Fibroblast of gingiva (primary cell): ENCODE results near the gene PSG5.
"Not testable (repeated sequence)": the region's sequence is repeated elsewhere in the genome, so short reads cannot be mapped to it uniquely, and the experiment has no call there.

ENCODE experiments used
- DNase-seq: peaks from one replicate; pipeline ENCODE4 v3.0.0-alpha.2; 2011; ENCODE audit warnings: low read depth

Gene PSG5

GRCh38 chr19:43181869-43182771 is 4.2 kb downstream of the PSG5 start:
- peak; percentile 78 for DNase-seq

- not testable (repeated sequence) for DNase-seq
These were observed 6.7 kb downstream of the PSG5 start for GRCh38 chr19:43179569-43180147.

- not testable (repeated sequence) for DNase-seq
These were observed 7.8 kb downstream of the PSG5 start for GRCh38 chr19:43178577-43178976.

- DNase-seq: not testable (repeated sequence)
These were observed 20.4 kb downstream of the PSG5 start for GRCh38 chr19:43165906-43166305.

DNA sequence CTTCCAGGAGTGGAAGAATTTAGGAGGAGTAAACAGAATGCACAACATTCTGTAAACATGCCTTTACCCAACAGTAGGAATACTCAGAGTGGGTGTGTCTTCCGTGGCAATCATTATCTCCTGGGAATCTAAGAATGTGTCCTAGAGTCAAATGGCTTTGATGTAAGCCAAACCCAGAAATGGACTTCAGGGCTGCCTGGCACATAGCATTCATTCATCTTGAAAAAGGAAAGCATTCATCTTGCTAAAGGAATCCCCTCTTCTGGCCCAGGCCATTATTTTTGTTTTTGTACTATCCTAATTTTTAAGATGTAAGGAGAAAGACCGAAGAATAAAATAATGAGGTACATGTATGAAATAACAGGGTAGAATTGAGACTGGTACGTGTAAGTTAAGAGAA is 23.2 kb downstream of the PSG5 start:
- not testable (repeated sequence) for DNase-seq

GRCh38 chr19:43162261-43162660 is 24.1 kb downstream of the PSG5 start:
- DNase-seq: not testable (repeated sequence)

DNA sequence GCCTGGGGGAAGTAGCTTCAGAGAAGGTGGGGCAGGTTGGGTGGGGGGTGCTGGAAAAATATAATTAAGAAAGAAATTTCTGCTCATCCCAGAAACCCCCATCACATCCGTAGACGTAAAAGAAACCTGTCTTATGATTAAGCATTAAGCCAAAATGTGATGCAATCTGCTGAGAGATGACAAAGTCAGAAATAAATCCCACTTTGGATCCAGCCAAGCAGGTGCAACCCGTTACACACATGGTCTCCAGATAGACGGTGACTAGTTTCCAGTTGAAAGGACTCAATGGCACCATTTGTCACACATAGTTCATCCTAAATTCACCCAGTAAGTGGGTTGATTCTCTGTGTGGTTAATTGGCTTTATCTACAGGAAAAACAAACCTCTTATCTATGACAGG is 34.1 kb downstream of the PSG5 start:
- DNase-seq: no peak

DNA sequence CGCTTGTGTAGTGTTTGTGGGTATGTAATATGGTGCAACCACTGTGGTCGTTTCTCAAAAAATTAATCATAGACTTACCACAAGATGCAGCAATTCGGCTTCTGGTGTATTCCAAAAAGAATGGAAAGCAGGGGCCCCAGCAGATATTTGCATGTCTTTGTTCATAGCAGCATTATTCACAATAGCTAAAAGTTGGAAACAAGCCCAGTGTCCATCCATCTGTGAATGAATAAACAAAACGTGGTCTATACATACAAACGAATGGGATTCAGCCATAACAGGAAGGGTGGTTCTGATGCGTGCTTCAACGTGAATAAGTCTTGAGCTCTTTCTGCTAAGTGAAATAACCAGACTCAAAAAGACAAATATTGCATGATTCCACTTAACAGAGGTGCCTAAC is 36.5 kb downstream of the PSG5 start:
- peak; percentile 7 for DNase-seq

GRCh38 chr19:43148233-43148632 is 38.1 kb downstream of the PSG5 start:
- peak; percentile 74 for DNase-seq

DNA sequence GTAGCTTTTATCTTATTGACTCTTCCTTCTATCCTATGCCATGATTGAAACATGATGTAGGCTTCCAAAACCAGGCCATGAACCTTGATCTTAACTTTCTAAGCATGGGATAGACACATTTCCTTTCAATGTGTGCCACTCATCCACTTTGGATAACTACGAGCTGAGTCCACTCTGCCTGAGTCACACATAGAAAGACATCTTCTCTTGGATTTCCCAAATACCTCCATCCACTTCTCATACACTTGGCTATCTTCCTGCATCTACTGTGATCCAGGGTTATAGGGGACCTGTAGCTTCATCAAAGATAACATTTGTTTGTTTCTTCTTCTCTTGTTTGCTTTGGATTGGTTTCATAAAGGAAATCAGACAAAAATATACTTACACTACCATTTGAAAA is 44.6 kb downstream of the PSG5 start:
- peak; percentile 12 for DNase-seq

DNA sequence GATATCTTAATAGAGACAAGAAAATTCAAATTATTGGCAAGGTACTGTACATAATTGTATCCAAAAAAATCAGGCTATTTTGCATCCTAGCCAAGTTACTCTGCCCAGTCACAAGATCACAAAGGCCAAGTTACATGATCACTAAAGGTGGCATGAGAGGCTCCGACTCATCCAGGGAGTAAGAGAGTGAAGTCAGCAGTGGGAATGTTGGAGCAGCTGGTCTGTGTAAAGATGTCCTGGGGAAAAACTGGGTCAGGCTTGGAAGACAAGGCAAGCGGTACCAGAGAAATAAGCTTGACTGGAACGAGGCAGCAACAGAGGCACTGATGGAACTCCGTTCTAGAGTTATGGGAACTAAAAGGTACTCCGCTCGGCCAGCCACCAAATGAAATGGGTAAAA is 53.6 kb downstream of the PSG5 start:
- DNase-seq: no peak

DNA sequence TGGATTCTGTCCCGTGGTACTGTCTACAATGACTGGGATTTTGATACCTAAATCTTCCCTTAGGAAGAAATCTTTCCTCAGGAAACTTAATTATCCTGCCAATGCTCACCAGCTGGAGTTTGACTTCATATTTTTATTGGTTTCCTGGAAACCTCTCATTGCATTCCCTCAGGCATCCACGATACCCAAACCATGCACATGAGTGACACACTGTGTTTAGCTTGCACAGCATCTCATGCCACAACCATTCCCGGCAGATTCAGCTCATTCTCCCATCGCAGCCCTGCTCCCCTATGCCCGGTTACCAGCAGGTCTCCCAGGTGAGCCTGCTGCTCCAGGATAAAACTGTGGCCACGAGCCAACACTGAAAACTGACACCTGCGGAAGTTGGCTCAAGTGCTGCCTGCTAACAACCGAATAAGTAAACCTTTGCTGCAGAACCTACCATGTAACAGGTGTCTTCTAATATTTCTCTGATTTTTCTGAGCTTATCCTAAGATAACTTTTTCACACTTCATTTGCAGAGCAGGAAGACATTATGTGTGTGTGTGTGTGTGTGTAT is 55.0 kb downstream of the PSG5 start:
- not testable (repeated sequence) for DNase-seq

GRCh38 chr19:43129197-43129596 is 57.1 kb downstream of the PSG5 start:
- not testable (repeated sequence) for DNase-seq

GRCh38 chr19:43127336-43127735 is 59.0 kb downstream of the PSG5 start:
- peak; percentile 84 for DNase-seq

DNA sequence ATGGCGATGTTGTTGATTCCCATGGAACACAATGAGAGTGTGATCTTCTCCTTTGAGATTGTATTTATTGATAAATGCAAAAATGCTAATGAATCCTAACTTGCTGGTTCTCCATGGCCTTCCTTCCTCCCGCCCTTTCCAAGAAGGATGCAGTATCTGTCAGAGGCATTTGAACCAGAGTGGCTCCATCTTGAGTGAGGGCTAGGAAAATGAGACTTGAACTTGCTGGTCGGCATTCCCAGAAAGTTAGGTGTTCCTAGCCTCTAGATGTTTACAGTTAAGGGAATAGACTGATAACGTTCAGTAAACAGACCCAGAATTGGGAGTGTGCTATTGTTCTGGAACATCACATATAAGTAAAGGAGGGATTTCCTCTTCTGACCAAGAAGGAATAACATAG is 59.6 kb downstream of the PSG5 start:
- DNase-seq: no peak

- no peak for DNase-seq
These were observed 62.0 kb downstream of the PSG5 start for GRCh38 chr19:43124360-43124759.

DNA sequence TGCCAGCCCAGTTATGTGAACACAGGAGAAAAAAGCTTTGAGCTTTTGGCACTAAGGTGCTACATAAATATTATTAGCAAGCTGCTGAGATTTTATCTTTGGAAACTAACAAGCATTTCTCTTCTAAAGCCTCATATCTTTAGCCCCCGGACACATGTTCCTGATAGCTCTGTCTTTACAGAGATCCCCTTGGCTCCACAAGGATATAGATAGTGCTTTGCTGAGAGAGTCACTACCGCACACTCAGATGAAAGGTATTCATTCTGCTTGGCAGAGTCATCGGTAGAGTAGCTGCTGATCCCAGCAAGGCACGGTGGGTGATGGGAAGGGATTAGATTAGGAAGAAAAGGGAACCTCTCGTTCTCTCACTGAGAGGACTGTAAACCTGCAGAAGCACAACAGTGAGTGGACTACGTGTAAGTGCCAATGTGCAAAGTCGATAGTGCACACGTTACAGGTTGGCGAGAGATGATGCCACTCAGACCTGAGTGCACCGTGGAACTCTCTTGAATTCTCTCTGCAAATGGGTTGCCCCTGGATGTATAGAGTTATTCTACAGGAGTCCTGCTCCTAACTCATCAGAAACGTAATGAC is 65.8 kb downstream of the PSG5 start:
- not testable (repeated sequence) for DNase-seq

- DNase-seq: not testable (repeated sequence)
These were observed 66.8 kb downstream of the PSG5 start for GRCh38 chr19:43119526-43119925.
